ENCODE measurements around the gene ADGRD1. TPM values are rescaled to one million over a fixed set of nuclear protein-coding genes. Genes with fewer than 3 reads are reported as not detected.

The ADGRD1 gene
- total and polyA plus RNA-seq, 2 of the 8 experiments (the other 6 are each of a cell fraction or from before 2014, with no cell fraction given), result 0.36 to 0.48 TPM

- no peak overlapping the region for H3K9ac ChIP-seq (replicated peaks in 1 of 4; ENCODE audit: extremely low read depth in 1 of 4, low read depth in 3 of 4, low read length in 3 of 4)
- no peak overlapping the region for H3K4me2 ChIP-seq (ENCODE audit: insufficient read depth in 1 of 2, low read depth in 2 of 2, low read length in 2 of 2)
- no peak overlapping the region for H4K5ac ChIP-seq (ENCODE audit: insufficient read length, low read depth, low read length)
- H3K27me3 ChIP-seq (replicated peaks in 1 of 4; ENCODE audit: control insufficient read depth in 3 of 4, extremely low read depth in 1 of 4, insufficient read depth in 3 of 4, low read length in 3 of 4), result no peaks in the 10 kb centered on the region; a peak in 1 of 7 replicates
- DNase-seq (ENCODE audit: low read depth in 1 of 2, low spot score in 2 of 2), result no peak
- H3K23ac ChIP-seq (ENCODE audit: insufficient read length), result no peak overlapping the region
- ChIA-PET POLR2A (ENCODE audit: partially characterized antibody) (no interaction called here), CTCF (ENCODE audit: partially characterized antibody) (interaction anchor here (3.5 to 15.0 kb wide), 4 partner anchors 9 to 111 kb away, joined by 11 to 196 read pairs (median 76); no protein-coding TSS in a partner anchor)
- H2BK5ac ChIP-seq (ENCODE audit: low read depth, low read length), result no peak overlapping the region
- no peak for TF ChIP-seq BRCA1 (IDR thresholded peaks at IDR 0.05; ENCODE audit: low read depth, low read length)
- TF ChIP-seq HDAC6 (IDR thresholded peaks at IDR 0.05; ENCODE audit: low read depth, low read length), result no peak
- TF ChIP-seq SP2 (IDR thresholded peaks at IDR 0.05; ENCODE audit: low read length), result no peak
- TF ChIP-seq SP4 (IDR thresholded peaks at IDR 0.05; ENCODE audit: low read length), result no peak
- no peak for TF ChIP-seq SIRT6 (IDR thresholded peaks at IDR 0.05; ENCODE audit: low read length)
- no peak for TF ChIP-seq JUN (IDR thresholded peaks at IDR 0.05; ENCODE audit: low read depth, low read length)
- no peak for TF ChIP-seq POLR2A (IDR thresholded peaks at IDR 0.05; ENCODE audit: control extremely low read depth in 1 of 2, low read depth in 2 of 2, low read length in 2 of 2)
- TF ChIP-seq RNF2 (IDR thresholded peaks at IDR 0.05; ENCODE audit: borderline replicate concordance, low read depth, low read length, missing control alignments, poor library complexity, severe bottlenecking), result no peak
- no peak for TF ChIP-seq YY1 (IDR thresholded peaks at IDR 0.05; ENCODE audit: low read depth, low read length)
- no peak for TF ChIP-seq CTBP2 (IDR thresholded peaks at IDR 0.05; ENCODE audit: borderline replicate concordance, insufficient read depth, insufficient read length, low read length)
- no peak for TF ChIP-seq POLR2AphosphoS5 (IDR thresholded peaks at IDR 0.05; ENCODE audit: low read depth, low read length)
- no peak for FAIRE-seq
- 82% methylated on average over 9 of the region's 9 CpGs; no CpG with 5 or more reads in 1 of the 2 experiments for WGBS, 2 experiments (ENCODE audit: extremely low coverage in 1 of 2, insufficient coverage in 1 of 2, insufficient read length in 1 of 2, insufficient replicate concordance in 2 of 2, low coverage in 1 of 2, low lambda C conversion rate in 2 of 2, missing lambda C conversion rate in 1 of 2)
- no peak overlapping the region for H2BK12ac ChIP-seq (ENCODE audit: low read depth, low read length)
- H3K23me2 ChIP-seq (ENCODE audit: low read depth, low read length), result no peaks in the 10 kb centered on the region
- no peak overlapping the region for H2BK20ac ChIP-seq (ENCODE audit: low read length)
- H4K8ac ChIP-seq (ENCODE audit: extremely low read depth, insufficient read depth, low read length), result no peak overlapping the region
- H3K27ac ChIP-seq (ENCODE audit: low read depth, low read length), result no peak overlapping the region
- H2BK15ac ChIP-seq (ENCODE audit: low read length), result no peak overlapping the region
- no peak overlapping the region for H4K91ac ChIP-seq (replicated peaks; ENCODE audit: insufficient read length, low read length)
- H2AK5ac ChIP-seq (ENCODE audit: low read depth, low read length), result no peak overlapping the region
- no peaks in the 10 kb centered on the region for H3K9me3 ChIP-seq (ENCODE audit: insufficient read depth in 2 of 2, low read depth in 1 of 2, low read length in 1 of 2)
- H3K4ac ChIP-seq (replicated peaks; ENCODE audit: insufficient read length, low read depth, low read length), result no peak overlapping the region
- H3K56ac ChIP-seq (replicated peaks; ENCODE audit: insufficient read length, low read depth, low read length), result no peak overlapping the region
- no peaks in the 10 kb centered on the region; a peak in 1 of 8 replicates for H3K36me3 ChIP-seq (ENCODE audit: control insufficient read depth in 2 of 4, insufficient read depth in 4 of 4, low read length in 3 of 4)
- H3K4me3 ChIP-seq (ENCODE audit: extremely low read depth in 1 of 4, insufficient read depth in 2 of 4, low read depth in 3 of 4, low read length in 4 of 4), result no peak overlapping the region
- peaks cover 0 to 7% (median 3%) of the 10 kb centered on the region in 4 experiments; a peak in 4 of 7 replicates for H3K4me1 ChIP-seq (replicated peaks in 1 of 4; ENCODE audit: control insufficient read depth in 3 of 4, insufficient read depth in 4 of 4, low read length in 3 of 4)
- no peak overlapping the region for H3K14ac ChIP-seq (ENCODE audit: insufficient read length)
- H4K20me1 ChIP-seq (replicated peaks in 1 of 2; ENCODE audit: control insufficient read depth in 1 of 2, insufficient read depth in 2 of 2, low read length in 2 of 2), result no peaks in the 10 kb centered on the region
- H2AFZ ChIP-seq (ENCODE audit: low read length), result no peak overlapping the region
- H2BK120ac ChIP-seq (replicated peaks; ENCODE audit: low read depth, low read length), result no peak overlapping the region
- no peaks in the 10 kb centered on the region for H3K79me1 ChIP-seq (ENCODE audit: low read depth, low read length)
- H3K18ac ChIP-seq (ENCODE audit: extremely low read depth, low read length), result no peak overlapping the region
- no peaks in the 10 kb centered on the region for H3K79me2 ChIP-seq (ENCODE audit: control insufficient read depth in 1 of 2, insufficient read depth in 2 of 2, low read length in 2 of 2)
Observed at GRCh38 chr12:131118371-131118770, 164.7 kb downstream of the ADGRD1 start.

Data from H1 (cell line).